ENCODE data around the gene CAMKV.

- no peak for TF ChIP-seq CTCF (IDR thresholded peaks at IDR 0.05)
- no peak for TF ChIP-seq POLR2A (IDR thresholded peaks at IDR 0.05)
These were observed 29.3 kb downstream of the CAMKV start for GRCh38 chr3:49840388-49840787.

Measured in body of pancreas (tissue), 4 donors.